T47D (cell line): Measurements from ENCODE around the gene MOAP1.
A peak's percentile ranks its signal among the peaks of the same experiment; 100 is the strongest.
"Not testable (repeated sequence)": the region's sequence is repeated elsewhere in the genome, so short reads cannot be mapped to it uniquely, and the experiment has no call there.

Source experiments
- DNase-seq, 2 experiments: peaks; one replicate each; pipeline versions ENCODE4 v3.0.0 to v3.0.0-alpha.2; 2011 to 2012; ENCODE audit warnings: low read depth in 1 of 2, low spot score in 1 of 2
- JUND ChIP-seq: IDR thresholded peaks from 2 replicates; pipeline ENCODE4 v1.6.1; 2012; ENCODE audit warnings: low read depth
- in situ Hi-C: cut with HindIII; loops from 2 replicates; pipeline ENCODE4 v1.10.0; 2016; ENCODE audit warnings: low sequenced_read_pairs, low pct_unique_long_range_greater_than_20kb

The MOAP1 gene

DNA sequence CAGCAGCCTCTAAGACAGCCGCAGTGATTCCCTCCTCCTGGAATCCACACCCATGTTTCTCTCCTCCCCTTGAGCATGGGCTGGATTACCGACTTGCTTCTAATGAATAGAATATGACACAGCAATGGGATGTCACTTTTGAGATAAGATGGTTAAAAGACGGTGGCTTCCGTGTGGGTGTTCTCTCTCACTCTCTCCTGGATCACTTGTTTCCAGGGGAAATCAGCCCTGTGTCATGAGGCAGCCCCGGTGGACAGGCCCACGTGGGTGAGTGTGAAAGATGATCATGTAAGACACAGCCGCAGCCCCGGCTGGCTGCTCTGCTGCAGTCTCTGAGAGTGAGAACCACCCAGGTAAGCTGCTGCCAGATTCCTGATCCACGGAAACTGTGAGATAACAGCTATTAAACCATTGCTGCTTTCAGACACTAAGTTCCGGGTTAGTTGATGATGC is 10.7 kb downstream of the MOAP1 start:
- no peak for DNase-seq
- no peak for TF ChIP-seq JUND
- in situ Hi-C loops = no loop called here

DNA sequence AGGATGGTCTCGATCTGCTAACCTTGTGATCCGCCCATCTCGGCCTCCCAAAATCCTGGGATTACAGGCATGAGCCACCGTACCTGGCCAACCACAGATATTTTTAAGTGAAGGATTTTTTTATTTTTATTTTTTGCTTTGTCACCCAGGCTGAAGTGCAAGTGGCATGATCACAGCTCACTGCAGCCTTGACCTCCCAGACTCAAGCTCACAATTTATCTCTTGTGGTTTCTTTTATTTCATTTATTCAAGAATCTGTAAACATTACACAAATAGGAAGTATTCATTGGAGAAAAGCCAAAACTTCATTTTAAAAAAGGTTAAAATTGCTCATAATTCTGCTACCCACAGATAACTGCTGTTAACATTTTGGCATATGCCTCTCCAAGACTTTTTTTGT is 13.3 kb downstream of the MOAP1 start:
- in situ Hi-C loops = no loop called here
- no peak for TF ChIP-seq JUND
- DNase-seq = no peak

DNA sequence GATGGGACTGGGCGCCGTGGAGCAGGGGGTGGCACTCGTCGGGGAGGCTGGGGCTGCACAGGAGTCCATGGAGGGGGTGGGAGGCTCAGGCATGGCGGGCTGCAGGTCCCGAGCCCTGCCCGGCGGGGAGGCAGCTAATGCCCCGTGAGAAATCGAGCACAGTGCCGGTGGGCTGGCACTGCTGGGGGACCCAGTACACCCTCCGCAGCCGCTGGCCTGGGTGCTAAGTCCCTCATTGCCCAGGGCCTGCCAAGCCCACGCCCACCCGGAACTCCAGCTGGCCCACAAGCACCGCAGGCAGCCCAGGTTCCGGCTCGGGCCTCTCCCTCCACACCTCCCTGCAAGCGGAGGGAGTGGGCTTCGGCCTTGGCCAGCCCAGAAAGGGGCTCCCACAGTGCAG is 14.6 kb downstream of the MOAP1 start:
- in situ Hi-C loops, DNase-seq: not testable (repeated sequence)

DNA sequence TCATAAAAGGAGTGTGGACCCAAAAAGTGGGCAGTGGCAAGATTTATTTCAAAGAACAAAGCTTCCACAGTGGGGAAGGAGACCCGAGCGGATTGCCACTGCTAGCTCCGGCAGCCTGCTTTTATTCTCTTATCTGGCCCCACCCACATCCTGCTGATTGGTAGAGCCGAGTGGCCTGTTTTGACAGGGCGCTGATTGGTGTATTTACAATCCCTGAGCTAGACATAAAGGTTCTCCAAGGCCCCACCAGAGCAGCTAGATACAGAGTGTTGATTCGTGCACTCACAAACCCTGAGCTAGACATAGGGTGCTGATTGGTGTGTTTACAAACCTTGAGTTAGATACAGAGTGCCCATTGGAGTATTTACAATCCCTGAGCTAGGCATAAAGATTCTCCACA is 15.1 kb downstream of the MOAP1 start:
- in situ Hi-C loops, DNase-seq: not testable (repeated sequence)

DNA sequence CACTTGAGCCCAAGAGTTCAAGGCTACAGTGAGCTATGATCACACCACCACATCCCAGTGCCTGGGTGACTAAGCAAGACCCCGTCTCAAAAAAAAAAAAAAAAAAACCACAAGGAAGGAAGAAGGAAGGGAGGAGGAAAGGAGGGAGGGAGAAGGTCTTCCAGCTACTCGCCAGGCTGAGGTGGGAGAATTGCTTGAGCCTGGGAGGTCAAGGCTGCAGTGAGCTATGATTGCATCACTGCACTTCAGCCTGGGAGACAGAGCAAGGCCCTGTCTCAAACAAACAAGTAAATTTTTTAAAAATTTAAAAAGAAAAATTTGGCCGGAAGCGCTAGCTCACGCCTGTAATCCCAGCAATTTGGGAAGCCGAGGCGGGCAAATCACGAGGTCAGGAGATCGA is 16.1 kb downstream of the MOAP1 start:
- in situ Hi-C loops = not testable (repeated sequence)

DNA sequence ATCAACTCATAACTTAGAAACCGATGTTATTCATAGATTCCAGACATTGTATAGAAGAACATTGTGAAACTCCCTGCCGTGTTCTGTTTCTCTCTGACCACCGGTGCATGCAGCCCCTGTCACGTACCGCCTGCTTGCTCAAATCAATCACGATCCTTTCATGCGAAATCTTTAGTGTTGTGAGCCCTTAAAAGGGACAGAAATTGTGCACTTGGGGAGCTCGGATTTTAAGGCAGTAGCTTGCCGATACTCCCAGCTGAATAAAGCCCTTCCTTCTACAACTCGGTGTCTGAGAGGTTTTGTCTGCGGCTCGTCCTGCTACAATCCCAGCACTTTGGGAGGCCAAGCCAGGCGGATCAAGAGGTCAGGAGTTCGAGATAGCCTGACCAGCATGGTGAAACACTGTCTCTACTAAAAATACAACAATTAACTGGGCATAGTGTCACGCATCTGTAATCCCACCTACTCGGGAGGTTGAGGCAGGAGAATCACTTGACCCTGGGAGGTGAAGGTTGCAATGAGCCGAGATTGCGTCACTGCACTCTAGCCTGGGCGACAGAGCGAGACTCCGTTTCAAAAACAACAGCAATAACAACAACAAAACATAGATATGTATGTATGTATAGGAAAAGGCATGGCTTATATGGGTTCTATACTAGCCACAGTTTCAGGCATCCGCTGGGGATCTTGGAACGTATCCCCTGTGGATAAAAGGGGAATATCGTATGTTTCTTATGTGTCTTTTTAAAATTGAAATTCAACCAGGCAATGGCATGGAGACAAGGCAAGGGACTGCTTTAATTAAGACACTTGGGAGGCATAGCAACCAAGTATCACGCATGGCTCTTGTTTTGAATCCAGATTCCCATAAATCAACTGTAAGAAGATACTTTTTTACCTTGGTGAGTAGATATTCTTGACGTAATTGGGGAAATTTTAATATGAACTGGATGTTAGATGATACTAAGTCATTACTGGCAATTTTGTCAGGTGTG is 19.1 kb downstream of the MOAP1 start:
- DNase-seq, in situ Hi-C loops: not testable (repeated sequence)

More for the DNA sequence above, 16.1 kb downstream of the MOAP1 start:
- DNase-seq = not testable (repeated sequence)

DNA sequence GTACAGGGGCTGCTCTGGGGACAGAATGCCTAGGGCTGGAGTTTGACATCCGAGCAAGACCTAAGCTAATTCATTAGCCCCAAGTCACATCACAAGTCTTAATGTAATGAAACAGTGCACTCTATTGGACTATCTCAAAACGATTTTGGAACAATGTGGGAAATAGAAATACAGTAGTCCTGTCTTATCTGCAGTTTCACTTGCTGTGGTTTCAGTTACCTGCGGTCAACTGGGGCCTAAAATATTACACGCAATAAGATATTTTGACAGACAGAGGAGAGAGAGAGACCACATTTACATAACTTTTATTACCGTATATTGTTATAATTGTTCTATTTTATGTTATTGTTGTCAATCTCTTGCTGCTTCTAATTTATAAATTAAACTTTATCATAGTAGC is 21.1 kb downstream of the MOAP1 start:
- no peak for TF ChIP-seq JUND
- in situ Hi-C loops = no loop called here
- DNase-seq = peak in 1 of 2 experiments; percentile 30

DNA sequence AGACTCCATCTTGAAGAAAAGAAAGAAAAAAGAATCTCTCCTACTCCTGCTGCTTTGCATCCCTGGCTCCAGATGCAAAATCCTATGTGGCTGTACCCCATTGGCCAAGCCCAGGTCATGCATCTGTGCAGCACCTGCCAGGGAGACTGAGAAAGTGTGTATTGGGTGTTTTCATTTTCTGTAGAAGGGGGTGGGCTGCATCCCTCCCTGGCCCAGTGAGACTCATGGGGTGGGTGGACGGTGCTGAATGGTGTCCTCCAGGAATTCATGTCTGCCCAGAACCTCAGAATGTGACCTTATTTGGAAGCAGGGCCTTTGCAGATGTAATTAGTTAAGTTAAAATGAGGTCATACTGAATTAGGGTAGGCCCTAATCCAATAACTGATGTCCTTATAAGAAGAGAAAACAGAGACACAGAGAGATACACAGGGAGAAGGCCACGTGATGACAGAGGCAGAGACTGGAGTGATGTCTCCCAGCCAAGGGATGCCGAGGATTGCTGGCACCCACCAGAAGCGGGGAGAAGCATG is 23.2 kb downstream of the MOAP1 start:
- DNase-seq = no peak
- in situ Hi-C loops = no loop called here
- TF ChIP-seq JUND = no peak

DNA sequence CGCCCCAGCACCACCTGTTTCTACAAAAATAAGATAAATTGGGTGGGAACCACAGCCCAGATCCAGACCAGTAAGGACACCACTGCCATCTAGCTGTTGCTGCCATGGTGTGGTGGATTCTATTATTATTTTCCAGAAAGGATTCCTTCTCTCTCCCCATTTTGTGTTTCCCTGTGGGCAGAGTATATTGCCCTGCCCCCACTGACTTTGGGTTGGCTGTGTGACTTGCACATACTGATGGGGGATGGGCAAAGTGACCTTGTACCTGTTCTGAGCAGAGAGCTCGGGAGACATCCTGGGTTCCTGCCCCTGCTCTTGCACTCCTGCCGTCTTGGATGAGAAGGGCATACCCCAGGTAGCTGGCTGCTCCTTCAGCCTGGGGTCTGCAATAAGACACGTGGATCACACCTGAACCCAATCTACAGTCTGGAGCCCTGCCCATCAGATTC is 24.3 kb downstream of the MOAP1 start:
- peak; percentile 70 to 75 for DNase-seq
- in situ Hi-C loops = no loop called here
- no peak for TF ChIP-seq JUND

DNA sequence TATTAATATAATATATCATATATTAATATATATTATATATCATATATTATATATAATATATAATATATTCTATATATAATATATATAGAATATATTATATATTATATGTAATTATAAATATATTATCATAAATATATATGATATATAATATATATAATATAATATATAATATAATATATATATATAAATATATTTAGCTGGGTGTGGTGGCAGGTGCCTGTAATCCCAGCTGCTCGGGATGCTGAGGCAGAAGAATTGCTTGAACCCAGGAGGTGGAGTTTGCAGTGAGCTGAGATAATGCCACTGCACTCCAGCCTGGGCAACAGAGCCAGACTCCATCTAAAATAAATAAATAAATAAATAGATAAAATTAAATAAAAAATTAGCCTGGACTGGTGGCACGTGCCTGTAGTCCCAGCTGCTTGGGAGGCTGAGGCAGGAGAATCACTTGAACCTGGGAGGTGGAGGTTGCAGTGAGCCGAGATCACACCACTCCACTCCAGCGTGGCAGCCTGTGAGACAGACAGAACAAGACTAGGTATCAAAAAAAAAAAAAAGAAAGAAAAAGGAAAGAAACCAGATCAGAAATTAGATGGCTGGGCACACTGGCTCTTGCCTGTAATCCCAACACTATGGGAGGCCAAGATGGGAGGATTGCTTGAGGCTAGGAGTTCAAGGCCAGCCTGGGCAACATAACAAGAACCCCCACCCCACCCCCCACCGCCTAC is 24.9 kb downstream of the MOAP1 start:
- DNase-seq, in situ Hi-C loops: not testable (repeated sequence)

DNA sequence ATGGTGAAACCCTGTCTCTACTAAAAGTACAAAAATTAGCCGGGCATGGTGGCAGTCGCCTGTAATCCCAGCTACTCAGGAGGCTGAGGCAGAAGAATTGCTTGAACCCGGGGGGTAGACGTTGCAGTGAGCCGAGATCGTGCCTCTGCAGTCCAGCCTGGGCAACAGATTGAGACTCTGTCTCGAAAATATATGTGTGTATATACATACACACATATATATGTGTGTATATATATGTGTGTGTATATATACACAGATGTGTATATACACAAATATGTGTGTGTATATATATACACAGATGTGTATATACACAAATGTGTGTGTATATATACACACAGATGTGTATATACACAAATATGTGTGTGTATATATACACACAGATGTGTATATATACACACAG is 26.3 kb downstream of the MOAP1 start:
- in situ Hi-C loops, DNase-seq: not testable (repeated sequence)

DNA sequence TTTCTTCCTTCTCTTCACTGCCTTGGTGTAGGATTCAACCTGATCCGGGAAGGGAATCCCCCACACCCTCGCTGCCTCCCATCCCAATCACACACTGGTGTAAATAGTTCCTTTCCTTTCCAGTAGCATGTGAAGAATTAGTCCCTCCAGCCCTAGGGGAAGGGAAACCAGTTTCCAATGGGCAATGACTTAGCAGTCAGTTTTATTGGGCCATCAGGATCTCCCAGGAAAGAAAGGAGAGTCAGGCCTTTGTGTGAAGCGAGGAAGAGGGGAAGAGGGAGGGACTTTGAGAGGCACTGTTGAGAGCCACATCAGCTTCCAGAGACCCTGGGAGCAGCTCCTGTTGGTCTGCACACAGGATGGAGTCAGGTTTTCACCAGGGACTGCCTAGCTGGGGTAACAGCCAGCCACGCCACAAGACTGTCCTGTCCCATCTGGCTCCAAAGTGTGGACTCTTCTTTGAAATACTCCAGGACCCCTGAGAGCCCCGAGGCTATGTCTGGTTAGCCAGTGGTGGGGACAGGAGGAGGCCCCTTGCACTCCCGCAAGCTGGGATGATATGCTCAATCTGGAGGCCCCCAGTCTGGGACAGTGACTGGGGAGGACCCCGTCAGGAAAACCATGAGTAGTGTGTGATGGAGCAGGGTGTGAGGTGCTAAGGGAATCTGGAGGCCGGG is 27.9 kb downstream of the MOAP1 start:
- in situ Hi-C loops = no loop called here
- DNase-seq = no peak
- no peak for TF ChIP-seq JUND
